Muscle layer of colon (tissue), 2 donors: ENCODE data around the gene SLIT3.

Source experiments
- H3K27ac ChIP-seq: one replicate; pipeline ENCODE4 v1.7.0; 2013; ENCODE audit warnings: low read depth, mild to moderate bottlenecking, low read length, moderate library complexity
- H3K27me3 ChIP-seq, 2 donors: one replicate each; pipeline ENCODE4 v1.7.0; 2013; ENCODE audit warnings: low read length in 2 of 2, mild to moderate bottlenecking in 2 of 2; ENCODE audit not compliant: insufficient read depth in 2 of 2, control insufficient read depth in 1 of 2
- H3K36me3 ChIP-seq: one replicate; pipeline ENCODE4 v1.7.0; 2013; ENCODE audit warnings: mild to moderate bottlenecking, low read length; ENCODE audit not compliant: insufficient read depth
- H3K4me1 ChIP-seq: one replicate; pipeline ENCODE4 v1.7.0; 2013; ENCODE audit warnings: mild to moderate bottlenecking, low read length; ENCODE audit not compliant: insufficient read depth
- H3K4me3 ChIP-seq, 2 donors: one replicate each; pipeline ENCODE4 v1.7.0; 2013; ENCODE audit warnings: low read length in 2 of 2, low read depth in 1 of 2, mild to moderate bottlenecking in 1 of 2, moderate library complexity in 1 of 2
- H3K9ac ChIP-seq: one replicate; pipeline ENCODE4 v1.7.0; 2013; ENCODE audit warnings: low read length
- H3K9me3 ChIP-seq: one replicate; pipeline ENCODE4 v1.7.0; 2013; ENCODE audit warnings: mild to moderate bottlenecking, low read length
- donor health status: abdominal sarcoma.
- donor health status: Adenocarcinoma of cecum.

Gene SLIT3

GRCh38 chr5:168788107-168788506 lies 512.8 kb downstream of the SLIT3 start:
- Histone ChIP-seq H3K9me3 (no peaks in the 10 kb centered on the region), H3K27ac (no peak overlapping the region), H3K9ac (no peak overlapping the region), H3K36me3 (peaks cover 8% of the 10 kb centered on the region), H3K4me3 (no peak overlapping the region), H3K4me1 (no peaks in the 10 kb centered on the region), H3K27me3 (no peaks in the 10 kb centered on the region)

- Histone ChIP-seq H3K27ac (no peak overlapping the region), H3K36me3 (peaks cover 8% of the 10 kb centered on the region), H3K27me3 (no peaks in the 10 kb centered on the region), H3K4me1 (no peaks in the 10 kb centered on the region), H3K9me3 (no peaks in the 10 kb centered on the region), H3K9ac (no peak overlapping the region), H3K4me3 (no peak overlapping the region)
These were observed 514.8 kb downstream of the SLIT3 start for GRCh38 chr5:168786147-168786546.

GRCh38 chr5:168784454-168784853 lies 516.5 kb downstream of the SLIT3 start:
- no peaks in the 10 kb centered on the region for H3K4me1 ChIP-seq
- H3K27ac ChIP-seq = no peak overlapping the region
- H3K9ac ChIP-seq = no peak overlapping the region
- H3K36me3 ChIP-seq = peaks cover 8% of the 10 kb centered on the region
- no peaks in the 10 kb centered on the region for H3K27me3 ChIP-seq
- no peak overlapping the region for H3K4me3 ChIP-seq
- no peaks in the 10 kb centered on the region for H3K9me3 ChIP-seq

- no peaks in the 10 kb centered on the region for H3K27me3 ChIP-seq
- no peaks in the 10 kb centered on the region for H3K4me1 ChIP-seq
- H3K36me3 ChIP-seq = peaks cover 8% of the 10 kb centered on the region
- H3K4me3 ChIP-seq = no peak overlapping the region
- no peaks in the 10 kb centered on the region for H3K9me3 ChIP-seq
- H3K9ac ChIP-seq = no peak overlapping the region
- H3K27ac ChIP-seq = no peak overlapping the region
These were observed 518.9 kb downstream of the SLIT3 start for GRCh38 chr5:168781941-168782571.

- Histone ChIP-seq H3K9me3 (no peaks in the 10 kb centered on the region), H3K27ac (no peak overlapping the region), H3K9ac (no peak overlapping the region), H3K4me3 (no peak overlapping the region), H3K4me1 (no peaks in the 10 kb centered on the region), H3K27me3 (no peaks in the 10 kb centered on the region), H3K36me3 (peaks cover 8% of the 10 kb centered on the region)
These were observed 520.1 kb downstream of the SLIT3 start for GRCh38 chr5:168780888-168781287.

- no peak overlapping the region for H3K27ac ChIP-seq
- H3K4me1 ChIP-seq = no peaks in the 10 kb centered on the region
- H3K9ac ChIP-seq = no peak overlapping the region
- H3K9me3 ChIP-seq = no peaks in the 10 kb centered on the region
- H3K36me3 ChIP-seq = peaks cover 6% of the 10 kb centered on the region
- no peaks in the 10 kb centered on the region for H3K27me3 ChIP-seq
- no peak overlapping the region for H3K4me3 ChIP-seq
These were observed 521.6 kb downstream of the SLIT3 start for GRCh38 chr5:168779333-168779732.

- H3K4me3 ChIP-seq = no peak overlapping the region
- no peak overlapping the region for H3K27ac ChIP-seq
- H3K27me3 ChIP-seq = no peaks in the 10 kb centered on the region
- no peaks in the 10 kb centered on the region for H3K4me1 ChIP-seq
- no peak overlapping the region for H3K9ac ChIP-seq
- H3K36me3 ChIP-seq = peaks cover 7% of the 10 kb centered on the region
- no peaks in the 10 kb centered on the region for H3K9me3 ChIP-seq
These were observed 522.4 kb downstream of the SLIT3 start for GRCh38 chr5:168778536-168778935.

- H3K9me3 ChIP-seq = no peaks in the 10 kb centered on the region
- no peaks in the 10 kb centered on the region for H3K4me1 ChIP-seq
- H3K36me3 ChIP-seq = peaks cover 9% of the 10 kb centered on the region
- no peaks in the 10 kb centered on the region for H3K27me3 ChIP-seq
- H3K27ac ChIP-seq = no peak overlapping the region
- no peak overlapping the region for H3K4me3 ChIP-seq
- H3K9ac ChIP-seq = no peak overlapping the region
These were observed 523.3 kb downstream of the SLIT3 start for GRCh38 chr5:168777651-168778050.

GRCh38 chr5:168776070-168776469 lies 524.9 kb downstream of the SLIT3 start:
- Histone ChIP-seq H3K36me3 (peaks cover 9% of the 10 kb centered on the region), H3K27ac (no peak overlapping the region), H3K4me1 (no peaks in the 10 kb centered on the region), H3K27me3 (no peaks in the 10 kb centered on the region), H3K9ac (no peak overlapping the region), H3K4me3 (no peak overlapping the region), H3K9me3 (no peaks in the 10 kb centered on the region)

GRCh38 chr5:168773226-168773625 lies 527.7 kb downstream of the SLIT3 start:
- H3K4me1 ChIP-seq = no peaks in the 10 kb centered on the region
- no peak overlapping the region for H3K4me3 ChIP-seq
- no peaks in the 10 kb centered on the region for H3K27me3 ChIP-seq
- no peaks in the 10 kb centered on the region for H3K9me3 ChIP-seq
- H3K27ac ChIP-seq = no peak overlapping the region
- H3K36me3 ChIP-seq = peaks cover 9% of the 10 kb centered on the region
- H3K9ac ChIP-seq = no peak overlapping the region

GRCh38 chr5:168772316-168772961 lies 528.5 kb downstream of the SLIT3 start:
- Histone ChIP-seq H3K9me3 (no peaks in the 10 kb centered on the region), H3K36me3 (peaks cover 9% of the 10 kb centered on the region)

GRCh38 chr5:168771678-168772077 lies 529.3 kb downstream of the SLIT3 start:
- H3K9ac ChIP-seq = no peak overlapping the region
- peaks cover 9% of the 10 kb centered on the region for H3K36me3 ChIP-seq
- no peak overlapping the region for H3K27ac ChIP-seq
- H3K4me3 ChIP-seq = no peak overlapping the region
- H3K27me3 ChIP-seq = no peaks in the 10 kb centered on the region
- H3K9me3 ChIP-seq = no peaks in the 10 kb centered on the region
- H3K4me1 ChIP-seq = no peaks in the 10 kb centered on the region

More at GRCh38 chr5:168772316-168772961, 528.5 kb downstream of the SLIT3 start:
- H3K9ac ChIP-seq = no peak overlapping the region
- H3K4me1 ChIP-seq = no peaks in the 10 kb centered on the region
- H3K27ac ChIP-seq = no peak overlapping the region
- no peak overlapping the region for H3K4me3 ChIP-seq
- H3K27me3 ChIP-seq = no peaks in the 10 kb centered on the region
